Measurements from ENCODE around the gene ADAR. TPM values are rescaled to one million over a fixed set of nuclear protein-coding genes. Genes with fewer than 3 reads are reported as not detected.

The ADAR gene
- total RNA-seq, 1 experiment from 2014 or later, result 82.6 TPM

GRCh38 chr1:154551474-154551873 is 56.5 kb downstream of the ADAR start:
- Histone ChIP-seq H3K36me3 (peaks cover 77% of the 10 kb centered on the region), H3K4me3 (no peak overlapping the region)

GRCh38 chr1:154550657-154551056 is 57.3 kb downstream of the ADAR start:
- Histone ChIP-seq H3K4me1 (replicated peaks) (0 out of 2 replicates have a peak, but pooled peaks cover 5% of the 10 kb centered on the region), H3K27ac (no peak overlapping the region), H3K4me3 (no peak overlapping the region), H3K9me3 (replicated peaks) (no peaks in the 10 kb centered on the region), H3K36me3 (peaks cover 69% of the 10 kb centered on the region), H3K27me3 (replicated peaks) (no peaks in the 10 kb centered on the region)
- no peak for DNase-seq (ENCODE audit: low read depth in 1 of 2, low spot score in 2 of 2)

More at GRCh38 chr1:154551474-154551873, 56.5 kb downstream of the ADAR start:
- peaks cover 10% of the 10 kb centered on the region for H3K4me1 ChIP-seq (replicated peaks)
- H3K9me3 ChIP-seq (replicated peaks), result no peaks in the 10 kb centered on the region
- H3K27ac ChIP-seq, result no peak overlapping the region
- DNase-seq (ENCODE audit: low read depth in 1 of 2, low spot score in 2 of 2), result no peak
- H3K27me3 ChIP-seq (replicated peaks), result no peaks in the 10 kb centered on the region

- no peak overlapping the region for H3K27ac ChIP-seq
- H3K9me3 ChIP-seq (replicated peaks), result no peaks in the 10 kb centered on the region
- H3K27me3 ChIP-seq (replicated peaks), result no peaks in the 10 kb centered on the region
- H3K36me3 ChIP-seq, result peaks cover 63% of the 10 kb centered on the region
- H3K4me3 ChIP-seq, result no peak overlapping the region
- no peak for DNase-seq (ENCODE audit: low read depth in 1 of 2, low spot score in 2 of 2)
- 0 out of 2 replicates have a peak, but pooled peaks cover 5% of the 10 kb centered on the region for H3K4me1 ChIP-seq (replicated peaks)
These were observed 57.9 kb downstream of the ADAR start for GRCh38 chr1:154550070-154550469.

GRCh38 chr1:154549202-154549770 is 58.7 kb downstream of the ADAR start:
- peaks cover 55% of the 10 kb centered on the region for H3K36me3 ChIP-seq
- H3K27me3 ChIP-seq (replicated peaks), result no peaks in the 10 kb centered on the region
- no peak for DNase-seq (ENCODE audit: low read depth in 1 of 2, low spot score in 2 of 2)
- H3K9me3 ChIP-seq (replicated peaks), result no peaks in the 10 kb centered on the region
- H3K27ac ChIP-seq, result no peak overlapping the region
- 0 out of 2 replicates have a peak, but pooled peaks cover 5% of the 10 kb centered on the region for H3K4me1 ChIP-seq (replicated peaks)
- H3K4me3 ChIP-seq, result no peak overlapping the region

DNA sequence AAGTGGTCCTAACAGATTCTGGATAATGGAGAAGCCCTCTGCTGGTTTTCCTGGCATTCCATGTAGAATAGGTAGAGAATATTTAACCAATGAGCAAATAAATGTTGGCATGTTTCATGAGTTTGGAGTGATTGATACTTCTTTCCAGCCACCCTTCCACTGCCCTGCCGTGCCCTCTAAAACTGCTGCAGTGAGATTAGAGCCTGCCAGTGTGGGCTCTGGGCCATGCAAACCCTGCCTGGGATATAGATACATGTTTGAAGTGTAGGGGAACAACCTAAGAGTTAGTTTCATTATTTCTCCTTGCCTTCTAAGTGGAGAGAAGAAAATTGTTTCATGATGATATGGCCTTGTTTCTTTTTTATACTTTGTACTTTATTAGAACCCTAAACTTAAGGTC is 60.0 kb downstream of the ADAR start:
- Histone ChIP-seq H3K36me3 (peaks cover 42% of the 10 kb centered on the region), H3K27me3 (replicated peaks) (no peaks in the 10 kb centered on the region), H3K4me1 (replicated peaks) (peaks cover 8% of the 10 kb centered on the region), H3K27ac (no peak overlapping the region), H3K4me3 (no peak overlapping the region), H3K9me3 (replicated peaks) (no peaks in the 10 kb centered on the region)
- DNase-seq (ENCODE audit: low read depth in 1 of 2, low spot score in 2 of 2), result no peak

GRCh38 chr1:154547105-154547732 is 60.8 kb downstream of the ADAR start:
- Histone ChIP-seq H3K27me3 (replicated peaks) (0 out of 2 replicates have a peak, but pooled peaks cover 2% of the 10 kb centered on the region), H3K36me3 (peaks cover 34% of the 10 kb centered on the region), H3K27ac (no peak overlapping the region), H3K4me3 (no peak overlapping the region), H3K4me1 (replicated peaks) (peaks cover 6% of the 10 kb centered on the region), H3K9me3 (replicated peaks) (no peaks in the 10 kb centered on the region)
- DNase-seq (ENCODE audit: low read depth in 1 of 2, low spot score in 2 of 2), result no peak

GRCh38 chr1:154546264-154547063 is 61.5 kb downstream of the ADAR start:
- H3K36me3 ChIP-seq, result peaks cover 27% of the 10 kb centered on the region
- no peak overlapping the region for H3K27ac ChIP-seq
- peak; percentile 39 to 73 for DNase-seq (ENCODE audit: low read depth in 1 of 2, low spot score in 2 of 2)
- no peaks in the 10 kb centered on the region for H3K9me3 ChIP-seq (replicated peaks)
- H3K4me3 ChIP-seq, result no peak overlapping the region
- H3K27me3 ChIP-seq (replicated peaks), result 0 out of 2 replicates have a peak, but pooled peaks cover 2% of the 10 kb centered on the region
- peaks cover 6% of the 10 kb centered on the region for H3K4me1 ChIP-seq (replicated peaks)

DNA sequence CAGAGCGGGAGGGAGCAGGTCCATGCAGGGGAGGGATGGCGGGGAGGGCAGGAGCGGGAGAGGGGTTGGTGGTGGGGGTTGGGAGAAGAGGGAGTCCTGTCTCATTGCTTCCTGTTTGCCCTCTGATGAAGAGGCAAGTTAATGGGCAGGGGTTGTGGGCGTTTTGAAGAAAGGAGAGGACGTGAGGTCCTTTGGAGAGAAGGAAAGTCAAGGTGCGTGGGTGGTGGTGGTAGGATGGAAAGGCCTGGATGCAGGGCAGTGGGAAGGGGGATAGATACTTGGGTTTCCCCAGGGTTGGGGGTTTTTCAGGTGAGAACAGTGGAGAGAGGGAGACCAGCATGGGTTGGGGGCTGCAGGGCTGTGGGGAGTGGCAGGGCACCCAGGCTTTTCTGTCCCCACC is 66.8 kb downstream of the ADAR start:
- H3K4me1 ChIP-seq (replicated peaks), result peaks cover 12% of the 10 kb centered on the region
- H3K36me3 ChIP-seq, result no peaks in the 10 kb centered on the region
- no peak overlapping the region for H3K4me3 ChIP-seq
- no peak overlapping the region for H3K27ac ChIP-seq
- no peak for DNase-seq (ENCODE audit: low read depth in 1 of 2, low spot score in 2 of 2)
- no peaks in the 10 kb centered on the region for H3K9me3 ChIP-seq (replicated peaks)
- H3K27me3 ChIP-seq (replicated peaks), result peaks cover 2% of the 10 kb centered on the region

DNA sequence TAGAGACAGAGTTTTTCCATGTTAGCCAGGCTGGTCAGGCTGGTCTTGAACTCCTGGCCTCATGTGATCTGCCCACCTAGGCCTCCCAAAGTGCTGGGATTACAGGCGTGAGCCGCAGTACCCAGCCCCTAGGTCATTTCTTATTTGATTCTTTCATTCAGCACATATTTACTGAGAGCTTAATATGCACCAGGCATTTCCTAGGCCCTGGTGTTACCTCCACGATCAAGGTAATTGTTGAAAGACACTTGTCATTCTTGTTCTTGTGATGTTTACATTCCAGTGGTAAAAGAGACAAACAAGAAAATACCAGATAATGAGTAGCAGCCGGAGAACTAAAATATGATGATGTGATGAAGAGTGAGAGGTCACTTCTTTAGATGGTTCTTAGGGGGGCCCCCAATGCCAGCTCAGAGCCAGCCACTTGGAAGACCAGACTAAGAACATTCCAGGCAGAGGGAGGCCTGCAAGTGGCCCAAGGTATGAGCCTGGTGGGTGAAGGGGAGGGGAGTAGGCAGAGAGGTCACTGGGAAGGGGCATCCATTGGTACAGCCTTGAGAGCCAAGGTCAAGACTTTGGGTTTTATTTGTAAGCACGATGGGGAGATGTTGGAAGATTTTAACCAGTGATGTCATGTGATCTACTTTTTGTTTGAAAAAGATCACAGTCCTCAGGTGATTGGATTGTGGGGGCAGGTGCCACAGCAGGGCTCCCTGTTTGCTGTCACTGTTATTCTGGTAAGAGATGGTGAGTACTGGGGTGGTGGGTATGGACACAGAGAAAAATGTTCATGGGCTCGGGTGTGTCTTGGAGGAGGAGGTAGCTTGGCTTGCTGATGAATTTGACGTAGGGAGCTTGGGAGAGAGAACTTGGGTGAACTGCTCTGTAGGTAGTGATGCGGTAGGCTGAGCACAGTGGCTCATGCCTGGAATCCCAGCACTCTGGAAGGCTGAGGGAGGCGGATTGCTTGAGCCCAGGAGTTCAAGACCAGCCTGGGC is 68.2 kb downstream of the ADAR start:
- Histone ChIP-seq H3K36me3 (no peaks in the 10 kb centered on the region), H3K27ac (no peak overlapping the region), H3K4me1 (replicated peaks) (peaks cover 12% of the 10 kb centered on the region), H3K27me3 (replicated peaks) (peaks cover 2% of the 10 kb centered on the region), H3K9me3 (replicated peaks) (no peaks in the 10 kb centered on the region), H3K4me3 (no peak overlapping the region)
- DNase-seq (ENCODE audit: low read depth in 1 of 2, low spot score in 2 of 2), result peak in 1 of 2 experiments; percentile 20

GRCh38 chr1:154536570-154536969 is 71.4 kb downstream of the ADAR start:
- H3K27ac ChIP-seq, result no peak overlapping the region
- H3K27me3 ChIP-seq (replicated peaks), result peaks cover 3% of the 10 kb centered on the region
- DNase-seq (ENCODE audit: low read depth in 1 of 2, low spot score in 2 of 2), result no peak

GRCh38 chr1:154533952-154534844 is 73.8 kb downstream of the ADAR start:
- no peak overlapping the region for H3K4me3 ChIP-seq
- DNase-seq (ENCODE audit: low read depth in 1 of 2, low spot score in 2 of 2), result no peak

More at GRCh38 chr1:154536570-154536969, 71.4 kb downstream of the ADAR start:
- no peaks in the 10 kb centered on the region for H3K36me3 ChIP-seq
- peaks cover 6% of the 10 kb centered on the region for H3K4me1 ChIP-seq (replicated peaks)
- no peaks in the 10 kb centered on the region for H3K9me3 ChIP-seq (replicated peaks)
- H3K4me3 ChIP-seq, result no peak overlapping the region

More at GRCh38 chr1:154533952-154534844, 73.8 kb downstream of the ADAR start:
- H3K27ac ChIP-seq, result no peak overlapping the region
- peaks cover 3% of the 10 kb centered on the region for H3K27me3 ChIP-seq (replicated peaks)
- H3K36me3 ChIP-seq, result no peaks in the 10 kb centered on the region
- H3K9me3 ChIP-seq (replicated peaks), result no peaks in the 10 kb centered on the region
- H3K4me1 ChIP-seq (replicated peaks), result no peaks in the 10 kb centered on the region
